NT2/D1 (cell line): ENCODE measurements around the gene ANKHD1.

ENCODE experiments used
- DNase-seq: peaks from one replicate; pipeline ENCODE4 v3.0.0-alpha.2; 2011; ENCODE audit warnings: low read depth, low spot score
- H3K27me3 ChIP-seq: 2 replicates; pipeline ENCODE4 v1.6.0; 2011; ENCODE audit warnings: mild to moderate bottlenecking; ENCODE audit not compliant: insufficient read length, insufficient read depth
- H3K36me3 ChIP-seq: 2 replicates; pipeline ENCODE4 v1.6.1; 2011; ENCODE audit warnings: mild to moderate bottlenecking, low read length, mixed read lengths; ENCODE audit not compliant: insufficient read depth, insufficient read length
- H3K4me1 ChIP-seq: 2 replicates; pipeline ENCODE4 v1.5.1; 2011; ENCODE audit not compliant: insufficient read depth, insufficient read length
- H3K4me3 ChIP-seq: 2 replicates; pipeline ENCODE4 v1.5.1; 2011; ENCODE audit warnings: low read depth; ENCODE audit not compliant: insufficient read length
- H3K9ac ChIP-seq: 2 replicates; pipeline ENCODE4 v1.6.0; 2011; ENCODE audit warnings: low read depth; ENCODE audit not compliant: insufficient read length
- H3K9me3 ChIP-seq: 2 replicates; pipeline ENCODE4 v1.5.1; 2011; ENCODE audit warnings: mild to moderate bottlenecking, low read length; ENCODE audit not compliant: insufficient read depth
- SUZ12 ChIP-seq: IDR thresholded peaks from 2 replicates; pipeline ENCODE4 v1.6.1; 2011; ENCODE audit not compliant: insufficient read length, insufficient read depth; ENCODE audit errors: extremely low read depth
- YY1 ChIP-seq: IDR thresholded peaks from 2 replicates; pipeline ENCODE4 v1.6.1; 2011; ENCODE audit not compliant: insufficient read length, insufficient read depth
- ZNF274 ChIP-seq: IDR thresholded peaks from 2 replicates; pipeline ENCODE4 v1.6.1; 2011; ENCODE audit warnings: mild to moderate bottlenecking, low read depth, low read length

Gene ANKHD1

GRCh38 chr5:140509898-140510297 is 108.3 kb downstream of the ANKHD1 start:
- no peak for TF ChIP-seq SUZ12
- no peak for TF ChIP-seq YY1
- TF ChIP-seq ZNF274 = no peak
- Histone ChIP-seq H3K9ac (no peak overlapping the region), H3K4me1 (no peaks in the 10 kb centered on the region), H3K4me3 (no peak overlapping the region), H3K36me3 (peaks cover 46% of the 10 kb centered on the region), H3K27me3 (no peaks in the 10 kb centered on the region), H3K9me3 (no peaks in the 10 kb centered on the region)
- DNase-seq = no peak

- Histone ChIP-seq H3K4me3 (no peak overlapping the region), H3K4me1 (no peaks in the 10 kb centered on the region)
Measured at GRCh38 chr5:140513124-140513523, 111.5 kb downstream of the ANKHD1 start.

GRCh38 chr5:140524003-140524402 is 122.4 kb downstream of the ANKHD1 start:
- H3K4me3 ChIP-seq = no peak overlapping the region
- H3K27me3 ChIP-seq = no peaks in the 10 kb centered on the region
- no peaks in the 10 kb centered on the region for H3K4me1 ChIP-seq
- no peak overlapping the region for H3K9ac ChIP-seq
- TF ChIP-seq YY1 (no peak), ZNF274 (no peak), SUZ12 (no peak)
- no peak for DNase-seq
- peaks cover 32% of the 10 kb centered on the region for H3K36me3 ChIP-seq
- H3K9me3 ChIP-seq = no peaks in the 10 kb centered on the region

More at GRCh38 chr5:140513124-140513523, 111.5 kb downstream of the ANKHD1 start:
- Histone ChIP-seq H3K36me3 (peaks cover 30% of the 10 kb centered on the region), H3K9ac (no peak overlapping the region), H3K27me3 (no peaks in the 10 kb centered on the region), H3K9me3 (no peaks in the 10 kb centered on the region)
- no peak for DNase-seq
- TF ChIP-seq SUZ12 = no peak
- TF ChIP-seq YY1 = no peak
- TF ChIP-seq ZNF274 = no peak

- Histone ChIP-seq H3K4me3 (no peak overlapping the region), H3K36me3 (peaks cover 51% of the 10 kb centered on the region), H3K4me1 (no peaks in the 10 kb centered on the region), H3K9me3 (no peaks in the 10 kb centered on the region), H3K9ac (no peak overlapping the region), H3K27me3 (no peaks in the 10 kb centered on the region)
- no peak for DNase-seq
- no peak for TF ChIP-seq ZNF274
- no peak for TF ChIP-seq YY1
- no peak for TF ChIP-seq SUZ12
Measured at GRCh38 chr5:140540227-140540626, 138.6 kb downstream of the ANKHD1 start.

GRCh38 chr5:140542972-140543371 is 141.3 kb downstream of the ANKHD1 start:
- Histone ChIP-seq H3K4me1 (no peaks in the 10 kb centered on the region), H3K36me3 (peaks cover 39% of the 10 kb centered on the region), H3K4me3 (no peak overlapping the region), H3K9me3 (no peaks in the 10 kb centered on the region), H3K27me3 (no peaks in the 10 kb centered on the region), H3K9ac (no peak overlapping the region)
- no peak for DNase-seq
- TF ChIP-seq ZNF274 (no peak), YY1 (no peak), SUZ12 (no peak)

- Histone ChIP-seq H3K36me3 (peaks cover 42% of the 10 kb centered on the region), H3K9me3 (no peaks in the 10 kb centered on the region), H3K9ac (no peak overlapping the region), H3K4me1 (no peaks in the 10 kb centered on the region), H3K4me3 (no peak overlapping the region), H3K27me3 (no peaks in the 10 kb centered on the region)
- no peak for DNase-seq
- TF ChIP-seq SUZ12 (no peak), YY1 (no peak), ZNF274 (no peak)
Measured at GRCh38 chr5:140544986-140545385, 143.4 kb downstream of the ANKHD1 start.

- H3K4me3 ChIP-seq = no peak overlapping the region
- TF ChIP-seq SUZ12 (no peak), ZNF274 (no peak)
- H3K36me3 ChIP-seq = peaks cover 42% of the 10 kb centered on the region
- H3K9me3 ChIP-seq = no peaks in the 10 kb centered on the region
- DNase-seq = no peak
- no peaks in the 10 kb centered on the region for H3K4me1 ChIP-seq
- no peak overlapping the region for H3K9ac ChIP-seq
- no peaks in the 10 kb centered on the region for H3K27me3 ChIP-seq
Measured at GRCh38 chr5:140545606-140546005, 144.0 kb downstream of the ANKHD1 start.
